AG04449 (cell line): ENCODE measurements around the gene ISG20.
"Not testable (repeated sequence)": the region's sequence is repeated elsewhere in the genome, so short reads cannot be mapped to it uniquely, and the experiment has no call there.

Source experiments
- CTCF ChIA-PET: fragments of 350-600 bp; formaldehyde crosslinking; extraction: SDS; loops from one replicate; lab custom pipeline; 2021; ENCODE audit warnings: antibody characterized with exemption; lab: Yijun Ruan, JAX
- POLR2A ChIA-PET: fragments of 400-600, 350-600 bp; formaldehyde crosslinking; extraction: SDS; loops from one replicate; lab custom pipeline; 2020; ENCODE audit warnings: antibody characterized with exemption, inconsistent platforms; lab: Yijun Ruan, JAX
- DNase-seq: peaks from one replicate; pipeline ENCODE4 v3.0.0-alpha.2; 2010; ENCODE audit warnings: low read depth, low spot score
- H3K4me3 ChIP-seq: 2 replicates; pipeline ENCODE4 v1.5.1; 2011; ENCODE audit warnings: low read depth, mild to moderate bottlenecking, control low read depth, low read length
- CTCF ChIP-seq: IDR thresholded peaks from one replicate; pipeline ENCODE4 v1.5.1; 2011; ENCODE audit warnings: mild to moderate bottlenecking, moderate library complexity, low read length, control low read depth, inconsistent platforms; ENCODE audit not compliant: insufficient read depth; ENCODE audit errors: missing control alignments

The ISG20 gene

GRCh38 chr15:88636050-88636449 lies 2.8 kb upstream of the ISG20 start:
- no peak overlapping the region for H3K4me3 ChIP-seq
- TF ChIP-seq CTCF: no peak
- ChIA-PET POLR2A (interaction anchor here (0.8 kb wide), 1 partner anchor 11 kb away, joined by 3 read pairs; no protein-coding TSS in a partner anchor), CTCF (interaction anchor here (0.7 to 4.6 kb wide), 5 partner anchors 12 to 159 kb away, joined by 3 to 27 read pairs (median 3); no protein-coding TSS in a partner anchor)
- no peak for DNase-seq

DNA sequence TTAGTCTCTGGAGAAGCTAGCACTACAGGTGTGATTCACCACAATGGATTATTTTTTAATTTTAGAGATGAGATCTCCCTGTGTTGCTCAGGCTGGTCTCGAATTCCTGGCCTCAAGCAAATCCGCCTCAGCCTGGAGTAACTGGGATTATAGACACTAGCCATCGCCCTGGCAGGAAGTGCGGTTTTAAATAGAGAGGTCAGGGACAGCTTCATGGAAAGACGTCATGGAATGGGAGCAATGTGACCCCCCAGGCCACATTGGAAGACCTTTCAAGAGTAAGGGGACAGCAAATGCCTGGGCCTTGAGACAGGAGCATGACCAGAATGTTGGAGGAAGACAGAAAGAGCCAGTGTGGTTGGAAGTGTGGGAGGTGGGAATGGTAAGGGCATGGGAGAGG lies 2.2 kb upstream of the ISG20 start:
- no peak overlapping the region for H3K4me3 ChIP-seq
- ChIA-PET CTCF (interaction anchor here (1.0 to 4.6 kb wide), 2 partner anchors 12 to 21 kb away, joined by 3 to 27 read pairs; no protein-coding TSS in a partner anchor), POLR2A (interaction anchor here (0.8 kb wide), 1 partner anchor 12 kb away, joined by 3 read pairs; no protein-coding TSS in a partner anchor)
- no peak for TF ChIP-seq CTCF
- DNase-seq: no peak

DNA sequence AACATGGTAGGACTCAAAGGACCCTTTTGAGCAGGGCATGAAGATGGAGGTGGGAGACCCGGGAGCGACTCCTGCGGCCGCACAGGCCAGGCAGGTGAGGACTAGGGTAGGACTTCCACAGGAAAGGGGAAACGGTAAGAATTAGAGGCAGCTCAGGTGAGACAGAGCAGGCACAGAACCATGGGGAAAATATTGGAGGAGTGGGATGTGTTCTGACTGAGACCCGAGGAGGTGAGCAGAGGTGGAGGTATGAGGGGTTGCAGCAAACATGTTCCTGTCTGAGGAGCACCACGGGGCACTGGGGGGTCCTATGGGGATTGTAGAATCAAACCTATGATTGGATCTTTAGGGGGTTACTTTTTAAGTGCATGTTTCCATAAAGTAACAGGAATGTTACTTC lies 1.4 kb upstream of the ISG20 start:
- no peak for DNase-seq
- no peak overlapping the region for H3K4me3 ChIP-seq
- ChIA-PET CTCF (interaction anchor here (1.8 kb wide), 1 partner anchor 13 kb away, joined by 8 read pairs; no protein-coding TSS in a partner anchor), POLR2A (interaction anchor here (1.8 kb wide), 2 partner anchors 12 to 23 kb away, joined by 6 read pairs; no protein-coding TSS in a partner anchor)
- TF ChIP-seq CTCF: no peak

GRCh38 chr15:88637841-88638625 lies 783 bp upstream of the ISG20 start:
- ChIA-PET POLR2A (interaction anchor here (0.8 to 1.8 kb wide), 8 partner anchors 9 to 267 kb away, joined by 3 to 7 read pairs (median 4); partner anchors contain the start of gene AEN), CTCF (interaction anchor here (0.7 to 1.8 kb wide), 12 partner anchors 10 to 262 kb away, joined by 3 to 9 read pairs (median 4); no protein-coding TSS in a partner anchor)
- peak overlapping the region; percentile 57 for H3K4me3 ChIP-seq
- no peak for DNase-seq
- TF ChIP-seq CTCF: no peak

DNA sequence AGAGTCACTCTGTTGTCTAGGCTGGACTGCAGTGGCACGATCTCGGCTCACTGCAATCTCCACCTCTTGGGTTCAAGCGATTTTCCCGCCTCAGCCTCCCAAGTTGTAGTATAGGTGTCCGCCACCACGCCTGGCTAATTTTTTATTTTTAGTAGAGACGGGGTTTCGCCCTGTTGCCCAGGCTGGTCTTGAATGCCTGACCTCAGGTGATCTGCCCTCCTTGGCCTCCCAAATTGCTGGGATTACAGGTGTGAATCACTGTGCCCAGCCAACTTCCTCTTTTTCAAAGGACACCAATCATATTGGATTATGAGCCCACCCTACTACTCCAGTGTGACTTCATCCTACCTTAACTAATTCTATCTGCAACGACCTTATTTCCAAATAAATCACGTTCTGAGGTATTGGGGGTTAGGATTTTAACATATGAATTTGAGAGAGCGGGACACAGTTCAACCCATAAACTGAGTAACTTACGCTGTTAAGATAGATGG lies 3.2 kb downstream of the ISG20 start:
- no peak for TF ChIP-seq CTCF
- no peak overlapping the region for H3K4me3 ChIP-seq
- DNase-seq: no peak
- ChIA-PET POLR2A (no interaction called here), CTCF (no interaction called here)

- DNase-seq, POLR2A ChIA-PET, H3K4me3 ChIP-seq, CTCF ChIA-PET: not testable (repeated sequence)
Measured at GRCh38 chr15:88642514-88642913, 3.7 kb downstream of the ISG20 start.
